GM21360 (cell line): ENCODE results near the gene CCDC57.

Experiments
- ATAC-seq: cut with Tn5 transposase; IDR thresholded peaks from one replicate; pipeline ENCODE4 v1.9.1; 2021; ENCODE audit warnings: mild to moderate bottlenecking, moderate library complexity; ENCODE audit not compliant: unreplicated experiment

The CCDC57 gene

DNA sequence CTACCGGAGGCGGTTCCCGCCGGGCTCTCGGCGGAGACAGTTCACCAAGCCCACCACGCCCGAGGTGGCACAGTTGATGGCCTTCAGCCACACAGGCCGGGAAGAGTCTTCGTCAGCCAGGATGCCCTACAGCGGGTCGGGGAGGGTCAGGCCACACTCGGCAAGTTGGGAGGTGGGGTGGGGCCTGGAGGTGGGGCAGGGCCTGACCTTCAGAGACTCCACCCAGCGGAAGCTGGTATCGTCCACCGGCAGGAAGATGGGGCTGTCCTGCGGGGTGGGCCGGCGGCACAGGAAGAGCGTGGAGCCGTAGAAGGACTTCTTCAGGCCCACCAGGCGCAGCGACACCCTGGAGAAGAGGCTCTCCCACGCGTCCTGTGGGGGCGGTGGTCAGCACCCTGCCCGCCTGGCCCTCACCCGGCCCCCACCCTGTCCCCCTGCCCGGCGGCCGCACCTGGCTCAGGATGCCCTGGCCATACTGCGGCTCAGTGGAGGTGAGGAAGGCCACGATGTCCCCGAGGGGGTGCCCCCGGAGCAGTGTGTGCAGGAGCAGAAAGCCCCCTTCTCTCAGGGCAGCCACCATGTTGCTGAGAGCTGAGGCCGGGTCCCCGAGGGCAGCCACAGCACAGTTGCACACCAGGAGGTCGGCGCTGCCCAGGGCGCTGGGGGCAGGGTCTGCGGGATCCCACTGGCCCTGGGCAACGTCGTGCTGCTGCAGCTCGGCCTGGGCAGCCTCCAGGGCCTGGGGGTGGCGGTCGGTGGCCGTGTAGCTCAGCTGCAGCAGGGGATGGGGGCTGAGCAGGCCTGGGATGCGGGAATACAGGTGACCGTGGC lies 127.4 kb downstream of the CCDC57 start:
- no peak for ATAC-seq

DNA sequence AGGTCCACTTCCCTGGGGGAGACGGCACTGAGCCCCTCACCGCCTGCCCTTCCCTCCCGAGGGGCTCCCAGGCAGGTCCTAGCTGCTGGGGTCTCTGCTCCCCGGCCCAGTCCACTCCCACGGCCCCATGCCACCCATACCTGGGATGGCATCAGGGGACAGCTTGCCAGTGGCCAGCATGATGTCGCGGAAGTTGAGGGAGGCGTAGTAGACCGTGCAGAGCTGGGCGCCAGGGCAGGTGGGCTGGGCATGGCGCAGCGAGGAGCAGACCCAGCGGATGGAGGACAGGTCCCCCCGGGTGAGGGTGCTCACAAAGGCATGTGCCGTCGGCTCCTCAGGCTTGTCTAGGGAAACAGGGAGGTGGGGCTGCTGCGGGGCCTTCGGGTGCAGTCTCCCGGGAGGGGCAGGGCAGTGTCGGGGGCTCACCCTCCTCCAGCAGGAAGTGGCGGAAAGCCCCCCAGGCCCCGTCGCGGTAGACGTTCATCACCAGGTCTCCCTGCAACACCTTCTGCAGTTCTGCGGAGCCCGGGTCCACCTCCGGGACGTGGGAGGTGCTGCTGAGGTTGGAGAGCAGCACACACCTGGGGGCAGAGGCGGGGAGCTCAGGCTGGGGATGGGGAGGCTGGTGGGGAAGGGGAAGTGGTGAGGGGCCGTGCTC lies 128.1 kb downstream of the CCDC57 start:
- ATAC-seq, result no peak

DNA sequence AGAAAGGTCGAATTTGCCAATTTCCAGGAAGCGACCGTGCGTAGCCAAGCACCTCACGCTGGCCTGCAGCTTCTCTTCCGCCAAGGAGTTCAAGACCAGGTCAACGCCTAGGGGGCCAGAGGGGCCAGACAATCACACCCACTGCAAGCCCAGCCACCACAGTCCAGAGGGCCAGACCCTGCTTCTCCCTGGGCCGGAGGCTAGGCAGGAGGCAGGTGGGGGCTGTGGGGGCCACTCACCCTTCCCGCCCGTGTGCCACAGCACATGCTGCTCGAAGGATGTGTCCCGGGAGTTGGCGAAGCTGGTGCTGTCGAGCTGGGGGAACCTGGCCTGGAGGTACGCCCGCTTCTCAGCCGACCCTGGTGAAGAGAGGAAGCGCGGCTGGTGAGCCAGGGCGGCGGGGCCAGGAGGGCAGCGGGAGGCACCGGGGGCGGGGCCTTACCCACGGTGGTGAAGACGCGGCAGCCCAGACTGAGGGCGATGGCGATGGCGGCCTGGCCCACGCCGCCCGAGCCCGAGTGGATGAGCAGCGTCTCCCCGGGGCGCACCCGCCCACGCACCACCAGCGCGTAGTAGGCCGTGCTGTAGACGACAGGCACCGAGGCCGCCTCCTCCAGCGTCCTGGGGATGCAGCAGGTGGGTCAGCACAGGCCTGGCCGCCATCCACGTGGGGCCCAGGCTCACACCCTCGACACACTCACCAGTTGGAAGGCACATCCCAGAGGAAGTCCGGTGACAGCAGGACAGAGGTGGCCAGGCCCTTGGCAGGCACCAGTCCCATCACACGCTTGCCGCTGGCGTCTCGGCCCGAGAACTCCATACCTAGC lies 128.9 kb downstream of the CCDC57 start:
- ATAC-seq, result no peak

GRCh38 chr17:82083009-82083408 lies 129.6 kb downstream of the CCDC57 start:
- no peak for ATAC-seq

DNA sequence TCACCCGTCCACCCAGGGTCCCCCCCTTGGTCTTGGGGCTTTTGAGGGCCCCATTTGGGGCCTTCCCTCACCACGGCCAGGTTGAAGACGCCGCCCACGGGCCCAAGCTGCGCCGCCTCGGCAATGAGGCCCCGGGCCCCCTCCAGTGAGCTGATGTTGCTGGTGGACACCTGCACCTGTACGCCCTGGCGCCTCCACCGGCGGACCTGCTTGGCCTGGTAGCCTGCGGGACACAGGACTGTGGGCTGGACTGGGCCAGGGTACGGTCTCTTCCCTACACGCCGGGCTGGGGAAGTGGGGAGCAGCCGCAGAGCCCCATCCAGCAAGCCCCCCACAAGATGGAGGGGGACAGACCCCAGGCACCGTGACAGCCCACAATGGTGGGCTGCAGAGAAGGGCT lies 130.2 kb downstream of the CCDC57 start:
- no peak for ATAC-seq

DNA sequence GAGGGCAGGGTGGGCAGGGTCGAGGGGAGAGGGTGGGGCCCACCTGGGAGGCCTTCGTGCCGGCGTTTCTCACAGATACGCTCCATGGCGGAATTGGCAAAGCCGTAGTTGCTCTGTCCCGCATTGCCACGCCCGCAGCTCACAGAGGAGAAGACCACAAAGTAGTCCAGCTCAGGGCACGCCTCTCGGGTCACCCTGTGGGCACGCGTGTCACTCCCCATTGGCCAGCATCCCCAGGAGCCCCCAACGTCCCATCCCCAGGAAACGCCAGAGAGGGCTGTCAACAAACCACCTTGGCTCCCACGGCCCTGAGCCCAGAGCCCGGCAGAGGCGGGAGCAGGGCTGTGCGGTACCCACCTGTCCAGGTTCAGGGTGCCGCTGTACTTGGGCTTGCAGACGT lies 130.7 kb downstream of the CCDC57 start:
- ATAC-seq, result no peak

DNA sequence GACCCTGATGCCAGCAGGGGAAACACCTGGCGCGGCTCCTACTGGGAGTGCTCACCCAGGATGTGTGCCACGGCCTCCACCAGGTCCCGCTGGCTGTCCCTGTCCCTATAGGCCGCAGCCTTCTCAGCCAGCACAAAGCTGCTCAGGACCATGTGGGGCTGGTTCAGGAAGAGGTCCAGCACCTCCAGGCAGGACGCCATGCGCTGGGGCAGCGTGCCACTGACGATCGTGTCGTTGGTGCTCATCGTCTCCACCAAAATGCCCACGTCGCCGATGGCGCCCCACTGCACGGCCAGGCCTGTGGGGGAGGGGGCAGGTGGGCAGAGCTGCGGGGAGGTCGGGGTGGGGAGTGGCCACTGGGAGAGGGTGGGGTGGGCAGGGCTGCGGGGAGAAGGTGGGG lies 131.1 kb downstream of the CCDC57 start:
- no peak for ATAC-seq

DNA sequence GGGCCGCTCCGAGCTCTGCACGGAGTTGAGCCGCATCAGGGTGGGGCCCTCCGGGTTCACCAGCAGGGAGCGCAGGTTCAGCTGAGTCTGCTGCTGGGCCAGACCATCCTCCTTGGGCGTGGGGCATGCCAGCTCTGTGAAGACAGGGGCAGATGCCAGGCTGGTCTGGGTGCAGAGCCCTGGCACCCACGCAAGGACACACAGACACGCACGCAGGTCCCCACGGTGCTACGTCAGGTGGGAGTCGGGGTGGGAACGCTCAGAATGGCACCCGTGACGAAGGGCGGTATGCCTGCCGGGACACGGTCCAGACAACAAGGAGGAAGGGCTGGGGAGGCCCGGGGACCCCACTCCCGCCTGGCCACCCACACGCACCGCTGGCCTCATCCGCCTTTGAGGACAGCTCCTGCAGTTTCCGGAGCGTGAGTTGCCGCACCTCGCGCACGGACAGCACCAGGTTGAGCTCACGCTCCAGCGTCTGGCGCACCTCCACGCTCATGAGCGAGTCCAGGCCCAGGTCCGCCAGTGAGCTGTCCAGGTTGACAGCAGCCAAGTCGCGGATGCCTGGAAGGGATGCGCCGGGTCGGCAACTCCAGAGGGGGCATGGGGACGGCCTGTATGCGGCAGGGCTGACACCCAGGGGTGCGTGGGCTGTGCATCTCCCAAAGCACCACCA lies 131.7 kb downstream of the CCDC57 start:
- ATAC-seq, result no peak

DNA sequence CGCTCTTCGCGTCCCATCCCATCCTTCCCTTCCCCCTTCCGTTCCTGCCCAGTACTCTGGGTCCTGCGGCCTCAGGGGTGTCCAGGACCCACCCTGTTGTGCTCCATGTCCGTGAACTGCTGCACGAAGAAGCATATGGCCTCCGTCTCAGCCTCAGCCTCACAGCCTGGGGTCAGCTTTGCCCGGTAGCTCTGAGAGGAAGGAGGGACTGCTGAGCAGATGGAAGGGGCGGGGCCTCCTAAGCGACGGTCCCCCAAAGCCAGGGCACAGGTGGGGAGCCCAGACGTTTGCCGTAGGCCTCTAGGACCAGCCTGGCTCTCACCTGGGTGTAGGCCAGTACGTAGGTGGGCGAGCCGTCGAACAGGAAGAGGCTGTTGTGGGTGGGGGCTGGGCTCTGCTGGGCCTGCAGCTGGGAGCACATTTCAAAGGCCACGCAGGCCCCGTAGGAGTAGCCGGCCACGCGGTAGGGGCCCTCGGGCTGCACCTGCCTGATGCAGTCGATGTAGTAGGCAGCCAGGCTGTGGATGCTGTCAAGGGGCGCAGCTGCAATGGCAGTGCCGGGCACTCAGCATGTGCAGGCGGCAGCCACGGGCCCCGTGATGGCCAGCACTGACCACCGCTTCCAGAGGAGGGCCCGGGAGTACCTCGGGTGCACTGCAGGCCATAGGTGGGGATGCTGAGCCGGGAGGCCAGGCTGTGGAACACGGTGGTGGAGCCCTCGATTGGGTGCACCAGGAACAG lies 132.4 kb downstream of the CCDC57 start:
- ATAC-seq, result no peak

DNA sequence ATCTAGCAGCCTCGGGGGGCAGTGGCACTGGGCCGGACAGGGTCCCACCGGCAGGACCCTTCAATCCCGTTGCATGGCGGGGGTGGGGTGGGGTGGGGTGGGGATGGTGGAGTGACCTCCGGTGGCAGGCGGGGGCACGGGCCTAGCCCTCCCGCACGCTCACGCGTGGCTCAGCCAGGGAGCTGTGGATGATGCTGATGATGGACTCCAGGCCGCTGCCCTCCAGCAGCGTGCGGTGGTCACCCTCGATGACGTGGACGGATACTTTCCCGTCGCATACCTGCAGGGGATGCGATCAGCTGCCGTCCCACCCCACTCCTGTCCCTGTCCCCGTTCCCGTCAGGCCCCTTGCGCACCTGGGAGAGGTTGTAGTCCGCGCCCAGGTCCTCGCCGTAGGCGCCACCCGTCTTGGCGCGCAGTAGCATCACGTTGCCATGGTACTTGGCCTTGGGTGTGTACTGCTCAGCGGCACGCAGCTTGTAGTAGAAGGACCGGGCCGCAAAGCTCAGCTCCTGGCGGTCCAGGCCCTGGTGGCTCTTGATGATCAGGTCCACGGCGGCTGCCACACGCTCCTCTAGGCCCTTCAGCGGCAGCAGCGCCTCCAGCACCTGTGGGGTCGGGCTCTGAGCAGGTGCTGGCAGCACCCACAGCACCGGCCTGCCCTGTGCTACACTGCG lies 133.5 kb downstream of the CCDC57 start:
- ATAC-seq, result no peak

DNA sequence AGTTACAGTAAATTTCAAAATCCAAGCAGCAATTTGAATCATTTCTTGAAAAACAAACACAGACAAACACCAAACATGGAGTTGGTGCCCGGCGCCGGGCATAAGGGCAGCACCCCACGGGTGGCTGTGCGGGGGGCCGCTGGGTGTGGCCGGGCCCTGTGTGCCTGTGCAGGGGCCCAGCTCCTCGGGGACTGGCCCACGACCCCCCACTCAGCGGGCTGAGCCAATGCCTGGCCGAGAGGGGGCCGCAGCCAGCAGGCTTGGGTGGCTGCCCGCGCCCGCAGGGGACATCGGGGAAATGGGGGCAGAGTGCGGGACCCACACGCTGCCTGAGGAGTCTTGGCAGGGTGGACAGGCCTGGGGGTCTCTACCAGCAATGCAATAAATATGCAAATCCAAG lies 134.2 kb downstream of the CCDC57 start:
- ATAC-seq, result no peak

DNA sequence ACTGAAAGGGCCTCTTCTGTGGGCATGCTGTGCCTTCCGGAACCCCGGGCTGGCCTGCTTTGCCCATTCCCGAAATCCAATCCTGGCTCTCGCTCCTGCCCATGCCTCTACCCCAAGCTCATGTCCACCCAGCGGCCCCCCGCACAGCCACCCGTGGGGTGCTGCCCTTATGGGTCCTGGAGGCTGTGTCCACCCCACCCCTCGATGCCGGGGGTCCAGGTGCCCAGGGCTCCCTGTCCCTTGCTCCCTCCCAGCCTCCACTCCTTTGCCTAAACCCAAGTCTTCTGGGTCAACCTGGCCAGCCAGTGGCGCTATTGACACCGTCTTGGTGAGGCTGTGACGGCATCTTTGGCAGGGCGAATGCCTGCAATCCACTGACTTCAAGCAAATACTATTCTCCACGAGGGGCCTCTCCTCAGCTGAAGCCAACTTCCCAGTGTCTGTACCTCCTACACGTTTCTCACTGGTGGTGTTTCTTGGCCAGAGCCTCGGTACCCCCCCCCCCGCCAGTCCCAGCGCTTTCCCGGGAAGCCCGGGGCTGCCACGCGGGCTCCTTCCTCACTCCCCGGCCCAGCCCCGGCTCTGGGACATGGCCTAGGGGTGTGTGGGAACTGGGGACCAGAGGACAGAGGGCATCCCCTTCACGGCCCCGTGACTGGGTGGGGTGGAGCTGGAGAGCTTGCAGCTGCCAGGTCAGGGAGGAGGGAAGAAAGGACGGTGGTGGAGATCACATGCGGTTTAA lies 134.9 kb downstream of the CCDC57 start:
- no peak for ATAC-seq

GRCh38 chr17:82076785-82077591 lies 135.7 kb downstream of the CCDC57 start:
- no peak for ATAC-seq

DNA sequence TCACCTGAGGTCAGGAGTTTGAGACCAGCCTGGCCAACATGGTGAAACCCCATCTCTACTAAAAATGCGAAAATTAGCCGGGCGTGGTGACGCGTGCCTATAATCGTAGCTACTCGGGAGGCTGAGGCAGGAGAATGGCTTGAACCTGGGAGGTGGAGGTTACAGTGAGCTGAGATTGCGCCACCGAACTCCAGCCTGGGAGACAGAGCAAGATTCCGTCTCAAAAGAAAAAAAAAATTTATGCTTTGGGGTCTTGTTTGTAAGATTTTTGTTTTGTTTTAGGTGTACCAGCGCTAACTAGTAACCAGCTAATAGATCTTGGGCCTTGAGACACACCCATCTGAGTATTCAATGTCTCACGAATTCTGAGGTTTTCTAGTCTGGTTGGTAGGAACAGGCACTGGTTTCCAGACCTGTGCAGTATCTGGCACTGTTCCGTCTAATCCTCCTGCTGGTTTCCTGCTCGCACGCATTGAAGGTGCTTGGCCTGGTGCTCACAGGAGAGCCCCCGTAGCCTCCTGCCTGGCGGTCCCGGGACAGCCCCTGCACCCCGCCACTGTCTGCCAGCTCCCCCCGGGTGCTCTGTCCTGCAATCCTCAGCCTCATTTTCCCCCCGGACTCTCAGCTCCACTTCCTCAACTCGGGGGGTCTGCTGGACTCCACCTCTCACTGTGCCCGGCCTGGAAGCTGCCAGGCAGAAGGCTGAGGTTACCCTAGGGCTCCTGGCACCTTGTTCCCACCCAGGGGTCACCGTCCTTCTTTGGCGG lies 136.4 kb downstream of the CCDC57 start:
- no peak for ATAC-seq

DNA sequence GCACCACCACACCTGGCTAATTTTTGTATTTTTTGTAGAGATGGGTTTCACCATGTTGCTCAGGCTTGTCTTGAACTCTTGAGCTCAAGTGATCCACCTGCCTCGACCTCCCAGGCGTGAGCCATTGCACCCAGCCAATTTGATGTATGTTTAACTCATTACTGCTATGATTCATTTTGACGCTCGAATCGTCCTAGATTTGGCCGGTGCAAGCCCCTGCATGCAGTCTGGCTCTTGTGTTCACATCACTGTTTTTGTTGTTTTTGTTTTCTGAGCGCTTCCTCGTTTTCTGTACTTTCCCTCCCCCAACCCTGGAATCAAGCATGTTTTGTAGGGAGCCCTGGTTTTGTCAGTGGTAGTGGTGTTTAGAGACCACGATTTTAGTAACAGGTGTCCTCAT lies 139.2 kb downstream of the CCDC57 start:
- no peak for ATAC-seq

DNA sequence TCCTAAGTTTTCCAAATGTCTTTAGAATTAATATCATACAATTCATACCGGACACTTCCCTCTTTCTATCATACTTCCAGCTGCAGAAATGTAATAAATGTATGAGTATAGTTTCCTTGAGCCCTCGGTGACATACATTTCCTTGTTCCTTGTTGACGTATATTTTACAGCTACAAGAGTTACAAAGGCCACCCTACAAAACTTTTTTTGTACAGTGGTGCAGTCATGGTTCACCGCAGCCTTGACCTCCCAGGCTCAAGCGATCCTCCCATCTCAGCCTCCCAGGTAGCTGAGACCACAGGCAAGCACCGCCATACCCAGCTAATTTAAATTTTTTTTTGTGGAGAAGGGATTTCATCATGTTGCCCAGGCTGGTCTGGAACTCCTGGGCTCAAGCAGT lies 139.8 kb downstream of the CCDC57 start:
- no peak for ATAC-seq

GRCh38 chr17:82070611-82071010 lies 142.0 kb downstream of the CCDC57 start:
- no peak for ATAC-seq
